ENCODE results near the gene PTPRE.

GRCh38 chr10:128005858-128006257, 99.0 kb downstream of the PTPRE start:
- TF ChIP-seq CTCF (IDR thresholded peaks at IDR 0.05): no peak
- no peak for TF ChIP-seq TP53 (CRISPR knock-in tag; IDR thresholded peaks at IDR 0.05)
- no peak for TF ChIP-seq NR1H2 (CRISPR knock-in tag; IDR thresholded peaks at IDR 0.05)
- no peak for TF ChIP-seq E2F5 (CRISPR knock-in tag; IDR thresholded peaks at IDR 0.05)
- TF ChIP-seq ATF2 (CRISPR knock-in tag; IDR thresholded peaks at IDR 0.05; ENCODE audit: borderline replicate concordance, low read depth): no peak
